HG02884 (cell line): ENCODE data around the gene PRKCH.

Experiments used
- ATAC-seq: cut with Tn5 transposase; IDR thresholded peaks from one replicate; pipeline ENCODE4 v1.9.1; 2021; ENCODE audit warnings: mild to moderate bottlenecking, moderate library complexity; ENCODE audit not compliant: unreplicated experiment

PRKCH gene

GRCh38 chr14:61540931-61541330 lies 219.6 kb downstream of the PRKCH start:
- no peak for ATAC-seq

GRCh38 chr14:61542848-61543790 lies 221.7 kb downstream of the PRKCH start:
- no peak for ATAC-seq

- ATAC-seq: no peak
Measured at GRCh38 chr14:61543946-61544345, 222.6 kb downstream of the PRKCH start.

GRCh38 chr14:61544448-61545330 lies 223.3 kb downstream of the PRKCH start:
- no peak for ATAC-seq

GRCh38 chr14:61545726-61546455 lies 224.5 kb downstream of the PRKCH start:
- ATAC-seq: no peak

- no peak for ATAC-seq
Measured at GRCh38 chr14:61547186-61548069, 226.0 kb downstream of the PRKCH start.

GRCh38 chr14:61549425-61549824 lies 228.0 kb downstream of the PRKCH start:
- no peak for ATAC-seq

GRCh38 chr14:61551384-61551783 lies 230.0 kb downstream of the PRKCH start:
- no peak for ATAC-seq

- no peak for ATAC-seq
Measured at GRCh38 chr14:61552241-61552640, 230.9 kb downstream of the PRKCH start.

GRCh38 chr14:61553730-61554641 lies 232.6 kb downstream of the PRKCH start:
- ATAC-seq: no peak

- ATAC-seq: no peak
Measured at GRCh38 chr14:61555056-61555838, 233.9 kb downstream of the PRKCH start.

- no peak for ATAC-seq
Measured at GRCh38 chr14:61556455-61556854, 235.1 kb downstream of the PRKCH start.

- no peak for ATAC-seq
Measured at GRCh38 chr14:61557262-61557661, 235.9 kb downstream of the PRKCH start.

GRCh38 chr14:61557854-61558253 lies 236.5 kb downstream of the PRKCH start:
- ATAC-seq: no peak

- no peak for ATAC-seq
Measured at GRCh38 chr14:61558271-61558670, 236.9 kb downstream of the PRKCH start.

- no peak for ATAC-seq
Measured at GRCh38 chr14:61559641-61560201, 238.3 kb downstream of the PRKCH start.

GRCh38 chr14:61560323-61560722 lies 238.9 kb downstream of the PRKCH start:
- ATAC-seq: no peak

- no peak for ATAC-seq
Measured at GRCh38 chr14:61561104-61561503, 239.7 kb downstream of the PRKCH start.
